SH-SY5Y (cell line): Measurements from ENCODE around the gene ZNF778.

ENCODE experiments used
- GATA2 ChIP-seq: IDR thresholded peaks from 2 replicates; pipeline ENCODE4 v1.6.1; 2011; ENCODE audit warnings: mild to moderate bottlenecking, low read depth, low read length
- GATA3 ChIP-seq: IDR thresholded peaks from 2 replicates; pipeline ENCODE4 v1.6.1; 2011; ENCODE audit warnings: low read depth, mild to moderate bottlenecking, low read length, moderate library complexity

GRCh38 chr16:89192956-89193575 lies 24.4 kb upstream of the ZNF778 start:
- TF ChIP-seq GATA2 (no peak), GATA3 (no peak)
